Neural cell (in vitro differentiated cells): ENCODE measurements around the gene ATXN7L3.

Experiments
- CTCF ChIP-seq: fragments of 450-650 bp; IDR thresholded peaks from 2 replicates; pipeline ENCODE4 v1.5.1; 2014; ENCODE audit warnings: antibody characterized with exemption, mild to moderate bottlenecking, moderate library complexity; ENCODE audit not compliant: poor library complexity, severe bottlenecking
- EP300 ChIP-seq: fragments of 450-650 bp; conservative IDR thresholded peaks from 2 replicates; pipeline ENCODE4 v1.6.1; 2014; ENCODE audit warnings: antibody characterized with exemption, mild to moderate bottlenecking, moderate library complexity; ENCODE audit not compliant: poor library complexity, severe bottlenecking
- EZH2 ChIP-seq: fragments of 200-600, 300-800 bp; shearing (Covaris generic), sonication (generic); IDR thresholded peaks from 2 replicates; pipeline ENCODE4 v1.6.1; 2014; ENCODE audit warnings: antibody characterized with exemption, low read length, borderline replicate concordance, mild to moderate bottlenecking; ENCODE audit not compliant: insufficient read depth, poor library complexity, severe bottlenecking
- MXI1 ChIP-seq: fragments of 450-650 bp; conservative IDR thresholded peaks from 2 replicates; pipeline ENCODE4 v1.6.1; 2014; ENCODE audit warnings: antibody characterized with exemption, mild to moderate bottlenecking; ENCODE audit not compliant: poor library complexity, severe bottlenecking
- POLR2AphosphoS5 ChIP-seq: IDR thresholded peaks from 2 replicates; pipeline ENCODE4 v1.6.1; 2012
- REST ChIP-seq: IDR thresholded peaks from 2 replicates; pipeline ENCODE4 v1.6.1; 2012; ENCODE audit warnings: borderline replicate concordance
- SMC3 ChIP-seq: fragments of 450-650 bp; conservative IDR thresholded peaks from 2 replicates; pipeline ENCODE4 v1.6.1; 2014; ENCODE audit warnings: antibody characterized with exemption, mild to moderate bottlenecking, moderate library complexity; ENCODE audit not compliant: poor library complexity
- TAF1 ChIP-seq: IDR thresholded peaks from 2 replicates; pipeline ENCODE4 v1.6.1; 2012; ENCODE audit warnings: low read depth

- TF ChIP-seq CTCF, result no peak
- TF ChIP-seq POLR2AphosphoS5, result peak; percentile 68
- peak; percentile 58 for TF ChIP-seq TAF1
- TF ChIP-seq MXI1, result peak; percentile 46
- no peak for TF ChIP-seq SMC3
- TF ChIP-seq EZH2, result no peak
- TF ChIP-seq EP300, result no peak
- TF ChIP-seq REST, result peak; percentile 78
These were observed 21.6 kb upstream of the ATXN7L3 start for GRCh38 chr17:44221084-44221861.
